D341Med (cell line): ENCODE data around the gene MVP.
A peak's percentile ranks its signal among the peaks of the same experiment; 100 is the strongest.
"Not testable (repeated sequence)": the region's sequence is repeated elsewhere in the genome, so short reads cannot be mapped to it uniquely, and the experiment has no call there.

Experiments
- DNase-seq: peaks from one replicate; pipeline ENCODE4 v3.0.0; 2012; ENCODE audit warnings: low spot score

The MVP gene

GRCh38 chr16:29843931-29844330 lies 23.7 kb downstream of the MVP start:
- no peak for DNase-seq

DNA sequence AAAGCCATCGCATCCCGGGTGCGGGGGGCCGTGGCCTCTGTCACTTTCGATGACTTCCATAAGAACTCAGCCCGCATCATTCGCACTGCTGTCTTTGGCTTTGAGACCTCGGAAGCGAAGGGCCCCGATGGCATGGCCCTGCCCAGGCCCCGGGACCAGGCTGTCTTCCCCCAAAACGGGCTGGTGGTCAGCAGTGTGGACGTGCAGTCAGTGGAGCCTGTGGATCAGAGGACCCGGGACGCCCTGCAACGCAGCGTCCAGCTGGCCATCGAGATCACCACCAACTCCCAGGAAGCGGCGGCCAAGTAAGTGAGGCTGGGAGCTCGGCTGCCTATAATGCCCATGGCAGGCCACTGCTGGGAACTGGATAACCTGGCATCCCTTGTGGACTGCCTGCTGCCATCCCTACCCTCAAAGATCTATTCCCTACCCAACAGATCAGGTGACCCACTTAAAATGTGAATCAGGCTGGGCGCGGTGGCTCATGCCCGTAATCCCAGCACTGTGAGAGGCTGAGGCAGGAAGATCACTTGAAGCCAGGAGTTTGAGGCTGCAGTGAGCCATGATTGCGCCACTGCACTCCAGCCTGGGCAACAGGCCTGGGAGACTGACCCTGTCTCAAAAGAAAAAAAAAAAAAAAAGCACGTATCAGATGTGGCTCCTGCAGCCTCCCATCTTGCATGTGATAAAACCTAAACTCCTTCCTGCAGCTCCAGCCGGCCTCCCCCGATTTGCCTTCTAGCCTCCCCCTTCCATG lies 24.5 kb downstream of the MVP start:
- DNase-seq, result no peak

DNA sequence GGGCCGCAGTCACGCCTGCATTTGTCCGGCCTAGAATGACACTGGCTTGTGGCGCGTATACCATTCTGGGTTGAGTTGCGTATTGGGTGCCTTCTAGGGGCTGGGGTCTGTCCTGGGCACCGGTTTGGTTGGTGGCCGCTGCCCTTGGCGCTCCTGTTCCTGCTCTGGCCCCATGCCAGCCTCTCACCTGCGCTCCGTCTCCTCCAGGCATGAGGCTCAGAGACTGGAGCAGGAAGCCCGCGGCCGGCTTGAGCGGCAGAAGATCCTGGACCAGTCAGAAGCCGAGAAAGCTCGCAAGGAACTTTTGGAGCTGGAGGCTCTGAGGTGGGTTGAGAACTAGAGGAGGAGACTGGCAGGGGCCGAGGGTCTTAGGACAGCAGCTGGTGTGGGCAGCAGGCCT lies 25.4 kb downstream of the MVP start:
- no peak for DNase-seq

DNA sequence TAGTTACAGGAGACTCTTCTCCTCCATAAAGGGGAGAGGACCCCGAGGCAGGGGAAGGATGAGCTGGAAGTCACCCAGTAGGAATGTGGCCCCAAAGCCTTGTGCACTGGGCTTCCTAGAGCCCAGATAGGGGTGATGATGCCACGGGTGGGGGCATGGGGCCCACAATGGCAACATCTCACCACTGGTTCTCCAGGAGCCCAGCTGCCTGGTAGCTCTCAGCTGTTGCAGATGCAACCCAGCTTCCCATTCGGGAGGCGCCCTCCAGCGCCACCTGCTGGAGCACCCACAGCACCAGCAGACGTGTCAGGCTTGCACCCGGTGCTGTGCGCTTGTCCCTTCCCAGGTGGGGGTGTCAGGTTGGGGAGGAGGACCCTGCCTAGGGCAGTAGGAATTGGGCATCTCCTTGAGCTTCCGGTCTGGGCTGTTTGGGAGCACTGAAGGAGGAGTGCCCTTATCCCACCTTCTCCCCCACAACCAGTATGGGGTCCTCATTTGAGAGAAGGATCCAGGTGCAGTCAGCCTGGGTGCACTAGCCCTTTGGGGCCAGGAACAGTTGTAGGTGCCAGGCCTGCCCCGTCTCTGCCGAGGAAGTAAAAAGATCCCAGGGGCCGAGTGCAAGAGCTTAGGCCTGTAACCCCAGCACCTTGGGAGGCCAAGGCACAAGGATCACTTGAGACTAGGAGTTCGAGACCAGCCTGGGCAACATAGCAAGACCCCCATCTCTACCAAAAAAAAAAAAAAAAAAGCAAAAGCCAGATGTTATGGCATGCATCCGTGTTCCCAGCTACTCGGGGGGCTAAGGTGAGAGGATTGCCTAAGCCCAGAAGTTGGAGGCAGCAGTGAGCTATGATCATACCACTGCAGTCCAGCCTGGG lies 28.4 kb downstream of the MVP start:
- peak; percentile 88 for DNase-seq

GRCh38 chr16:29849505-29849904 lies 29.2 kb downstream of the MVP start:
- no peak for DNase-seq

DNA sequence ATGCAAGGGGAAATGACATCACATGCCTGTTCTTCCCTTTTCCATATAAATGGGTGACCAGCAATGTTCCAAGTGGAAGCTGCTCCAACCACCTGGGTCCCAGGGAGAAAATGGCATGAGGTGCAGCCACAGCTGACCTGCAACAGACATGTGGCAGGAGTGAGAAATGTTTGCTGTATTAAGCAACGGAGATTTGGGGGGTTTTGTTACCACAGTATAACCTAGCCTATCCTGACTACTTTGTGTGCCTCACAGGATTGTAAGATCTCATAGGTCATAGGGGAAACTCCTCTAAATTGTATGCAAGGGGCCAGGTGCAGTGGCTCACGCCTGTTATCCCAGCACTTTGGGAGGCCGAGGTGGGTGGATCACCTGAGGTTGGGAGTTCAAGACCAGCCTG lies 30.7 kb downstream of the MVP start:
- DNase-seq, result no peak

DNA sequence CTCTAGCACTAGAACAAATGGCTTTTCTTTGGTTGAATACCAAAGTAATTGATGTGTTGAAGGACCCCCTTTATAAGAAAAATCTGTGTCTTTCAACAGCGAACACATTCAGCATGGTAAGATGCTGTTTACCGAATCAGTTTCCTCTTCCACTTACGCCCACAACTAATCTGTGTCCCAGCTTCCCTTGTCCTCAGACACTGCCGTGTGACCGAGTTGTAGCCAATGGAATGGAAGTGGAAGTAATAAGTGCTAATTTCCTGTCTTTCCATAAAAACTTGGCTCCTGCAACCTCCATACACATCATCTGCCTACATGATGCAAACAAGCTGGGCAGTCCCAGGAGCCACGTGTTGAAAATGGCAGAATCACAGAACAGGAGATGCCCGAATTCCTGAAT lies 32.4 kb downstream of the MVP start:
- no peak for DNase-seq

- DNase-seq, result no peak
These were observed 34.3 kb downstream of the MVP start for GRCh38 chr16:29854520-29855100.

- no peak for DNase-seq
These were observed 37.0 kb downstream of the MVP start for GRCh38 chr16:29857133-29857760.

GRCh38 chr16:29858149-29858849 lies 38.0 kb downstream of the MVP start:
- DNase-seq, result no peak

DNA sequence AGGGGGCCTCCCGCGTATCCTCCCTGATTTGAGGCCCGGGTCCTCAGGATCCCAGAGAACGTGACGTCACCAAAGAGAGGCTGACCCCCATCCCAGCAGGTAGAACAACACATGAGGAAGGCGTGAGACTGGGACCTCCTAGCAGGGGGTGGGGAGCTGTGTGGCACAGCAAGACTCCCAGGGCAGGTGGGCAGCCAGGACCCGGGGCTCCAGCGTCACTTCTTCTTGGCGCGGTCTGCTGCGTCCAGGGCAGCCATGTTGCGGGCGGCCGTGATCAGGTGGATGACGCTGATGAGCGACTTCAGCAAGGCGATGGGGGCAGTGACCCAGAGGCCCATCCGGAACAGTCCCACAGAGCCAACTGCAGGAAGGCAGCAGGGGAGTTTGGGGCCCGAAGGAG lies 38.7 kb downstream of the MVP start:
- DNase-seq, result no peak

- no peak for DNase-seq
These were observed 40.0 kb downstream of the MVP start for GRCh38 chr16:29860218-29860617.

GRCh38 chr16:29862383-29862883 lies 42.2 kb downstream of the MVP start:
- peak; percentile 50 for DNase-seq

- DNase-seq, result peak; percentile 93
These were observed 42.8 kb downstream of the MVP start, which contains the start of gene CDIPT for GRCh38 chr16:29862884-29863668. TSS of gene CDIPT (minus strand) at chr16:29863226. CDS start at chr16:29862857, 369 bp downstream.

DNA sequence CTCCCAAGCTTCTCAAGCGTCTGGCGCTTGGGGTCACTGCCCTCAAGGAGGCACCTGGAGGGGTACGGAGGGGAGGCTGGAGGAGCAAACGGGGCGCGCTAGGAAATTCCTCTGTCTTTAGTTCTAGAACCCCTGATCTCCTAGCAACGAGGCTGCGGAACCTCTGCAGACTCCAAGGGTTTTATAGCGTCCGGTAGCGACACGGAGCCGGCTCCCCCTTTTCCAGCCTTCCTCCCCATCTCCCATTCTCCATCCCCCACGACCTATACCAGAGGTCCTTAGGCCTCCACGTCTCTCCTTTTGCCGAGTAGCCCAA lies 43.4 kb downstream of the MVP start:
- no peak for DNase-seq

DNA sequence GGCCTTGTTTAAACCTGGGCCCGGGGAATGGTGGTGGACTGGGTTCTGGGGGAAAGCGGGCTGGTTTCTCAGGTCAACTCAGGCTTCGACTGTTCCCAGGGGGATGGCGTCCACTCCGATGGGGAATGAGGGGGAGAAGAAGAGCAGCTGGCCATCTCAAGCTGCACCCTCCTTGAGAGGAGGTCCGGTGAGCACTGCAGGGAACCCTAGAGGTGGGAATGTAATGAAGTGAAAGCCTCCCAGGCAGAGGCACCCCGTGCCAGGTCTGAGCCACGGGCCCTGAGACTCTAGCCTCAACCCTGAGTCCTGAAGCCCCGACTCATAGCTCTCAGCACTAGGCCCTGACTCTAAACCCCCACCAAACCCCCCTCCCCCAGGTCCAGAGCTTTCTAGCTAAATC lies 43.9 kb downstream of the MVP start:
- no peak for DNase-seq

DNA sequence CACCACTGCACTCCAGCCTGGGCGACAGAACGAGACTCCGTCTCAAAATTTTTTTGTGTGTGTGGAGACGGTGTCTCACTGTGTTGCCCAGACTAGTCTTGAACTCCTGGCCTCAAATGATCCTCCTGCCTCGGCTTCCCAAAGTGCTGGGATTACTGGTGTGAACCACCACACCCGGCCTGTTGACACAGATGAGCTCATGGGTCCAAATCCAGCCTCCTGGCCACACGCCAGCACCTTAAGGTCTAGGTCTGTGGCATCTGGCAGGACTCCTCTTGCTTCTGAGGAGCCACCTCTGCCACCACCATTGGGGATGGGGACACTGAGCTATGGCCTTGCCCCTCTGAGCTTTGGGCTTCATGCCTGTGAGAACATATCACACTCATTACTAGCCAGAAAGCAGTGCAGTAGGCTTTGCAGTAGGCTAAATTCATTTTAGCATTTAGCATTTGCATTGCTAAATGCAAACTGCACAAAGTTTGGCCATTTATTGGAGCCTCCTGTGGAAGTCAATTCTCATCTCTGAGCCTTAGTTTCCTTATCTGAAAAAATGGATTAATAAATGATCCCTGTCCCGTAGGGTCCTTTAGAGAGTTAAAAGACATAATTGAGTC lies 48.2 kb downstream of the MVP start:
- no peak for DNase-seq

GRCh38 chr16:29869067-29869466 lies 48.8 kb downstream of the MVP start:
- DNase-seq, result not testable (repeated sequence)

DNA sequence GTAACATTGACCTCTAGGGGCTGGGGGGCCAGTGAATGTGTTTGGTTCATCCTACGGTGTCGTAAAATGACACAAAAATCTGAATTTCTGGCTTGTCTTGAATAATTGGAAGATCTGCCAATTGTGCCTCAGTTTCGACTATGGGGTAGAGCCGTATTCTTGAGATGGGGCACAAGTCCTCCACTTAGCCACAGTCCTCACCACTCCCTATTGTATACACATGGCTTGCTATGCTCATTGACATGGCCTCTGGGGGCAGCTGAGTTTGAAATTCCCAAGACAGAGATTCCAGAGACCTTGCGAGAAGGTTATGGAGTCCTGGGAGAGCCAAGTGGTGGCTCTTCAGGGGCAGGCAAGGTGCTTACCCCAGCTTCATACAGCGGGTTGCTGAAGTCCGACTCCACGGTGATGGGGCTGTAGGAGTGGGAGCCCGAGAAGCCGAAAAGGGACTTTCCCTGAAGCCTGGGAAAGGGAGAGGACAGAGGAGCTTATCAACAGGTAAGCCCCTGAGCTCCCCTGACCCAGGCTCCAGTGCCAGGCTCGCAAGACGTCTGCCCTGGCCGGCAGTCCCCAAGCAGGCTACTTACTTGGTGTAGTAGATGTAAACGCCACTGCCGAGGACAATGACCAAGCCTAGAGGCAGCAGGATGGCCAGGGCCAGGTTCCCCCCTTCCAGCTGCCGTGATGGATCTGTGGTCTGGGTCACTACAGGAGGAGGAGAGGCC lies 51.7 kb downstream of the MVP start:
- no peak for DNase-seq

- DNase-seq, result no peak
These were observed 53.1 kb downstream of the MVP start for GRCh38 chr16:29873319-29873718.
